HG03097 (cell line): ENCODE results near the gene GRIK3.

Source experiments
- ATAC-seq: cut with Tn5 transposase; IDR thresholded peaks from one replicate; pipeline ENCODE4 v1.9.1; 2021; ENCODE audit not compliant: unreplicated experiment, low FRiP score

Gene GRIK3

DNA sequence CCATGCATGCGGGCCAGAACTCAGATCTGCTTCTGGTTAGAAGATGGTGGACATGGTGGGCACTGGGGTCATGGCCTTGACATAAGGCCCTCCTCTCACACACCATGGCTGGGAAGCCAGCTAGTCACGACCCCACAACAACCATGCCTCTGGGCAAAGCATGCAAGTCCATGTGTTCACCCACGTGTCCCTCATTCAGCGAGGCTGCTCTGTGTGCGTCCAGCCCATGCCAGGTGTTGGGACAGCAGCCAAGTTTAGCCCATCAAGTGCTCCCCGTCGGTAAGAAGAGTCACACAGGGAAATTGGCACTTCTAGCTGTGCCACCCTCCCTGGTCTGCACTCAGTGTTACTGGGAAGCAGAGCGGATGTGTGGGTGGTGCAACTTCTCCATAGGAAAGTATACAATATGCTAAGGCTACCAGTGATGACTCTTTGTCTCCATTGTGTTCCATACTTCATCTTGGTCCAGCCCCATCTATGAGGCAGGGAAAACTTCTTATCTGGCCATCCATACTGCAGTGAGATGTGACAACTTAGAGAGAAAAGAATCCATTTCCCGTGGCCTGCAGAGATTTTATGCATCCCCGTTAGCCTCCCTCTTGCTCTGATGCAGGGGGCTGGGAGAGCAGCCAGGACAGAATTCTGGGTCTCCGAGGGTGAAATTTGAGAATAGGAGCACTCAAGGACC, 198.0 kb downstream of the GRIK3 start:
- ATAC-seq: no peak

DNA sequence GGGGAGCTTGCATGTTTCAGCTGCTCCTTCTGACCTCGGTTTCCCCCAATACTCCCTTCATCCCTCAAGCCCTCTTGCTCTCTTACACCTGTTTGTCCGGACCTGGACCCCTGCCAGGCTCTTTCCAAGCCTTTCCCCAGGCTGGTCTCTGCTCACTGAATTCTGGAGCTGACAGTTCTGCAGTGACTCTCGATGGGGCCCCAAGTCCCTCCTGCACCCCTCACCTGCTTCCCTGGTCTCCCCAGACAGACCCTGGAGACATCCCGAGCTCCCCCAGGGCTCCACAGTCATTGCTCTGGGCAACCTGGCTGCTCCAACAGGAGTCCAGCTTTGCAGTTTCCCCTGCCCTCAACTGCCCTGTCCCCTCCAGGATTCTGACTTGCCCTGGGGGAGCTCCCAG, 198.6 kb downstream of the GRIK3 start:
- no peak for ATAC-seq

DNA sequence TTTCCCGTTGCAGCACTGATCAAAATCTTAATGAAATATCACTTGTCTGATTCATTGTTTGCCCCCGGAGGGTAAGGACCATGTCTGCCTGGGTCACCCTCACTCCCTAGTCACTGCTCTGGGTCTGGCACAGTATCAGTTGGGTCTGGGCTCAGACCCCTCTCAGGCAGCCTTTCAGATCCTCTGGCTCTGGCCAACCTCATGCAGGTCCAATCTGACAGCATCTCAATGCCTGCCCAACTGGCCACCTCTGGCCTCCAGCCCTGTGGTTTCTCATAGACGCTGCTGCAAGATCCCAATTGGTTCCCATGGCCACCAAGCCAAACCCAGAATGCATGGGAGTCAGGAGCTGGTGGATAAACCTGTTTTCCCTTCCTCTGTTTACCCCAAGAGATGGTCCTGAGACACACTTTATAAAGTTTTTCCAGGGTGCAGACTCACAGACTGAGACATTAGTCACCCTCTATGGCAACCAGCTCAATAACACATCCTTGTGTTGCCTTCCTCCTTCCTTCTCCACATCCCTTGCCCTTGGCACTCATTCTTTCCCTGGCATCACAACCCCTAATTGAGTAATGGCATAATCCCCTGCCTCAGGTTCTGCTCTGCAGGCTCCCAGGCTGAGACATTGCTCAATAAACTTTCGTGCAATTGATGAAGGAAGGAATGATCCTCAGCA, 199.2 kb downstream of the GRIK3 start:
- no peak for ATAC-seq

DNA sequence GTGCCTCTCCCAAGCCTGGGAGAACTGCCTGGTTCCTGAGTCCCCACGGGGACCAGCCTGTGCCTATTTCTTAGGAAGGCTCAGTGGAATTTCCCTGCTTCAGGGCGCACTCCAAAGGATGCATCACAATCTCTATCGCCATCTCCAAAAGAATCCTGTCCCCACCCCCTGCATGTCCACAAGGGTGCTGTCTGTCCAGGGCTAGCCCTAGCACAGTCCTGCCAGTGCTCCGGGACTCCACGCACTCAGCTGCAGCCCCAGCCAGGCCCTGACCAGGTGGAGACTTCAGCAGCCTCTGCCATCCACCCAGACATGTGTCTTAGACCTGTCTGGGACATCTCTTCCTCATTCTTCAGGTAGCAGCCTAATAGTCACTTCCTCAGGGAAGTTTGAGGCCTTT, 199.7 kb downstream of the GRIK3 start:
- no peak for ATAC-seq

DNA sequence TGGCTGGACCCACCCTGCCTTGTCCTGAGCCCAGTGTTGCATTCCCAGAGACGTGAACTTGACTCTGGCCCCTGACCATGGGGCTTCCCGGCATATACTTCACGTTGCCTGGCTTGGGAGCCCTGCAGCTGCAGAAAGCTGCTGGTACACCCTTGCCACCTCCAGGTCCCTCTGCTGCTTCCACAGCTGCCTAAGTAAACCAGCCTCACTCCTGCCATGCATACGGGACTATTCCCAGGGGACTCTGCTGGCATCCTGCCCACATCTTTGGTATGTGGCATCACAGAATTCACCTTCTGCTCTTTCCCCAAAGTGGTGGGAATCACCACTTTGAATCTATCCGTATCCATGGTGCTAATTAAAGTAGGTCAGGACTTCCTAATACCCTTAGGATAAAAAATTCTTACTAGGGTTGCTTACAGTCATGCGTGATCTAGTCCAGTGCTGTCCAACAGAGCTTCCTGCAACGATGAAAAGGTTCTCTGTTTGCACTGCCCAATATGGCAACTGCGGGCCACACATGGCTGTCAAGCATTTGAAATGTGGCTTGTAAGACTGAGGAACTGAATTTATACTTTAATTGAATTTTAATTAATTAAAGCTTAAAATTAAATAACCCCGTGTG, 203.0 kb downstream of the GRIK3 start:
- ATAC-seq: no peak

DNA sequence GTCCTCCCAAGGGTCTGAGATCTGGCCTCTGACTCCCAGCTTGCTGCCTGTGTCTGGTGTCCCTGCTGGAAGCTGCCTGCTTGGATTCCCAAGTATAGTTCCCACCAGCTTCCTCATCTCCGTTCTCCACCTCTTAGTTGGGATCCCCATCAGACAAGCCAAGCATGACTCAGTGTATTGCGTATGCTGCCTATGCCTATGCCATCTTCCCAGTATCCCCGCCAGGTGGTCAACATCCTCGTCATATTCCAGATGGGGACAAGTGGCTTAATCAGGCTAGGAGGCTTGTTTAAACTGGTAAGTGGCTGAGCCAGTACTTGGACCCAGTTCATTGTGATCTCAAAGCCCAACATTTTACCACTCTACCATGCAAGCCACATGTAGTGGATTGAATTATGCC, 204.4 kb downstream of the GRIK3 start:
- no peak for ATAC-seq

DNA sequence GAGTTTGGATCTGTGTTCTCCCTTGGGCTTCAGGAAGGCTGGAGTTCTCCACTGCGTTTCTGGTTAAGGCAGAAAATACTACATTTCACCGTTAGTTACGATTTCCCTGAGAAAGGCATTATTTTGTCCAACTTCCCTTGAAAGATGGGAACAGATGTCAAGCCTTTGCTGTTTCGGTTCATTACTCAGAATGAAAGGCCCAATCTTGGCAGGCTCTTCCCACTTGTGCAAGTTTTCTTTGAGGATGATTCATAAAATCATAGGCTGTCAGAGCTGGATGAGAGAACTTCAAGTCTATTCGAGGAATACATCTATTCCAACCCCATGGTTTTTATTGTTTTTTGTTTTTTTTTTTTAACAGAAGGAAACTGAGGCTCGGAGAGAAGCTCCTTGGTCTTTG, 205.2 kb downstream of the GRIK3 start:
- ATAC-seq: no peak

DNA sequence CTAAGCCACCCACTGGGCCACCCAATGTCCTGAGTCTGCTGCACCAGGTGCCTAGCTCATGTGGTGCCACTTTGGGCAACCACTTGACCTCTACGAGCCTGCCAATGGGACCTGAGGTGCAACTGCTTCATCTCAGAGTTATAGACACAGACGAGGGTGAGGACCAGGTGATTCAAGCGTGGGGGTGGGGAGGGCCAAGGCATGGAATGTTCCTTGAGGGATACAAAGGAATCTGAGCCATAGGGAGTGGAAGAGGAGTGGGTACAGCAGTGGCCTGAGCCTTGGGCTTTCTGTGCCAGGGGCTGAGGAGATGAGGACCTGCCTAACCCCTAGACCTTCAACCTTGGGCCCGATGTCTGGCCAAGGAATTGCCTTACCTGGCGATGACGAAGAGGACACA, 209.1 kb downstream of the GRIK3 start:
- ATAC-seq: no peak

DNA sequence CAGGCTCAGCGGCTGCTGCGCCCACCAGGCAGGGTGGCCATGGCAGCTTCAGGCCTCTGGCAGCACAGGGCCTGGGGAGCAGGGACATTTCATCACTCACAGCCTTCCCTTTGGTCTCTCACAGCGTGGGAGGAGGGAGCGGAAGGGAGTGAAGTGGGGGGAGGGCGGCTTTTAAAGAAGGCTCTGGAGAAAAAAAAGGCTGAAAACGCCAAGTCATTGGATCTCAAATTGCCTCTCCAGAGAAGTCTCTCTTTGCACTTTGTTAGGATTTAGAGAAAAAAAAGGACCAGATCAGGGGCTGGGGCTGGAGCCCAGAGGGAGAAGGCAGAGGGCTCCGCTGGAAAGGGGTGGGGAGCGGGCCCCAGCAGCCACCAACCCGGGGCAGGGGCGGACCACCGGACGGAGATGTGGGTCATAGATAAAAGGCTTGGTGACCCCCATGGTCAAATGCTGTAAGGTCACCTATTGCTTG, 209.9 kb downstream of the GRIK3 start:
- no peak for ATAC-seq

DNA sequence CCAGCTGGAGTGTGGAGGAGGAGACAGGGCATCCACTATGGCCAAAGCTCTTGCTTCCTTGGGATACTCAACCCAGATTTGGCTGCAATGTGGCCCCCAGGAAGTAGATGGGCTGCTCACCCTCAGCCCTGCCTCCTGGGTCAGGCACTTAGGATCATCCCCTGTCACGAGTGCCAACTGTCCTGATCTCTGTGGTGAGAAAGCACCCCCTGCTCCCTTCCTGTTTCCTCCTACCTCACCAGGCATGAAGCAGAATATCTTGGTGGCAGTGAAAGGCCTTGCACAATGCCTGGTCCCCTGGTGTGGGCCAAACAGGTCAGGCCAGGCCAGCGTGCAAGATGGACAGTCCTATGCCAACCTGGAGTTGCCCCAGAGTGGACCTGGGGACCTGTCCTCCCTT, 211.7 kb downstream of the GRIK3 start:
- ATAC-seq: no peak

DNA sequence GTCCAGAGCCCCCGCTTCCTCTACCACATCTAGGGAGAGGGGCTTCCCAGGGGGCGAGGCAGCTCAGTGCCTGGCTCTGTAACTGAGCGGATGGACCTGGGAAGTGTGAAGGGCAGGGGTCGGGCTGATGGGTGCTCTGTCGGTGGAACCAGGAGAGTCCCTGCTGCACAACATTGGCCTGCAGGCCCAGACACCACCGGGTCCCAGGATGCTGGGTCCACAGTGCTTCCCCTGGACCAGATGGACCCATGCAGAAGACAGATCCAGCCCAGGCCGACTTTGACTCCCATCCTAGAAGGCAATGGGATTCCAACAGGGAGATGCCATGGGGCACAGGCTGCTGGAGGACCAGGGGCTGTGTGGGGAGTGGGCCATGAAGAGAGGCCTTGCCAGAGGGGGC, 212.9 kb downstream of the GRIK3 start:
- no peak for ATAC-seq

DNA sequence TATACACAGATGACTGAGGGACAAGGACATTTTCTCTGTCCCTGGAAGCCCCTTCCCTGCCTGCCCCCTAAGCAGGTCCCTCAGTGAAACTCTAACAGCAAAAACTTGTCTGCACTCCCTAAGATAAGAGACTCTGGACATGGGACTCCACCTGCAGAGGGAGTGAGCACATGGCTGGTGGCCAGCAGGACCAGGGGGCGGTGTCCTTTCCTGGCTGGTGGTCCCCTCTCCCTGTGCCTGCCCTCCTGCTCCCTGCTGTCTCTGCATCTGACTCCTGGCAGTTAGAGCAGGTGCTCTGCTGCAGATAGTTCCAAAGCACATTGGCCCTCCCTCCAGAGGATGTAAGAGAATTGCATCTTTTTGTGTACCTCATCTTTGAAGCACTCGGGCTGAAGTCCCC, 215.5 kb downstream of the GRIK3 start:
- ATAC-seq: no peak

DNA sequence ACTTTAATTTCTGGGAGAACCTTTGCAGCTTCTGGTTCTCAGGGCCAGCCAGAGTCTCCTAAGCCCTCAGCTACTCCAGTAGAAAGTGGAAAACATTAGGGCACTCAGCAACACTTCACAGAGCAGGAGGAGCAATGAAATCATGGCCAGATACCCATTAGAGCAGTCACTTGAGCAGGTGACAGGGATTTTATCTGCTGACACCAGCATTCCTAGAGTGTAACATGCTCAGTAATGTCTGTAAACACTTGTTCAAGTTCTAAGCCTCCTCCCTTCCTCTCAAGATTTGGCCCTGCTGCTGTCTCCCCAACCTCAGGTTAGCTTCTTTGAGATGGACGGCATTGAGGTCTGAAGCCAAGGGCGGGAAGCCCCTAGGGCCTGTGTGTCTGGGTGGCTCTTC, 218.0 kb downstream of the GRIK3 start:
- ATAC-seq: no peak

DNA sequence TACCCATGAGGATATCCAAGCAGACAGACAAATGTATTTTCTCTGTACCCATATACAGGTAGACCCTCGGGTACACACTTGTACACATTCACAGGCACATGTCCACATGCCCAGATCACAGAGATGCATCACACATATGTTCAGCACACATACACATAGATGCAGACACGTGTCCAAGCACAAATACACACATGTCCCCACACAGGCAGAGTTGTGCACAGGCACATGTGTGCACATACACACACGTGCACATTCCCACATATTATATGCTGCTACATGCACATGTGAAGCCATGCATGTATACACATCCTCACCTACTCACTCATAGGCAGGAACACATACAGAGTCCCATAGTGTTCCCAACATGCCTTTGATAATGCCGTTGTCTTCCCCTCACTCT, 219.5 kb downstream of the GRIK3 start:
- ATAC-seq: no peak

DNA sequence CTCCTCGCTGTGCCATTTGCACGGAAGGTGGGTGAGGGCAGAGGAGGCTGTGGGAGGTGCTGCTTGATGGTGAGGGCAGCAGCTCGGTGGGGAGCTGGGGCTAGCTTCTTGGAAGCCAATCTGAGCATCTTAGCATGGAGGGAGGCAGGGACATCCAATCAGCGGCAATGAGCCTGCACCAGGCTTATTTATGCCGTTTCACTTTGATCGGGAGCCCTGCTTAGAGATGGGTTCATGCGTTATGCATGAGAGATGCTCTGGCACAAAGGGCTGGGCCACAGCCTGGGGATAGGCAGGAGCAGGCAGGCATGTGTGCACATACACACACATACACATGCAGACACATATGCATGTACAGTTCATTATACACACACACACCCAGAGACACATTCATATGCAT, 220.2 kb downstream of the GRIK3 start:
- no peak for ATAC-seq

DNA sequence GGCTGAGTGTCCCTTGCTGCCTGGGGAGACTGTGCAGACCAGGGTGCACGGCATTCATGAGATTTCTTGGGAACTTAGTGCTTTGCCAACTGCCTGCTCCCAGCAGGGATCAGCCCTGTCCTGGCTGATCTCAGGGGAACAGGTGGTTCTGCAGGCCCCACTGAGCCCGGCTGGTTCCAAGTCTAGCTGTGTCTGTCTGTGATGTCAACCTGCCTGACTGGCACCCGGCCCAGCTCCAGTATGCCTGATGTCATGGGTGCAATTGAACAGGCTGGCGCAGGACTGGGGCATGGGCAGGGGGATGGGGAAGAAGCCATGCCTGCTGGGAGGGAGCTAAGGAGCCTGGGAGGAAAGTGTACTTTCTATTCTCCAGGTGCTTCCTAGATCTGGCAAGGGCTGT, 227.1 kb downstream of the GRIK3 start:
- no peak for ATAC-seq

DNA sequence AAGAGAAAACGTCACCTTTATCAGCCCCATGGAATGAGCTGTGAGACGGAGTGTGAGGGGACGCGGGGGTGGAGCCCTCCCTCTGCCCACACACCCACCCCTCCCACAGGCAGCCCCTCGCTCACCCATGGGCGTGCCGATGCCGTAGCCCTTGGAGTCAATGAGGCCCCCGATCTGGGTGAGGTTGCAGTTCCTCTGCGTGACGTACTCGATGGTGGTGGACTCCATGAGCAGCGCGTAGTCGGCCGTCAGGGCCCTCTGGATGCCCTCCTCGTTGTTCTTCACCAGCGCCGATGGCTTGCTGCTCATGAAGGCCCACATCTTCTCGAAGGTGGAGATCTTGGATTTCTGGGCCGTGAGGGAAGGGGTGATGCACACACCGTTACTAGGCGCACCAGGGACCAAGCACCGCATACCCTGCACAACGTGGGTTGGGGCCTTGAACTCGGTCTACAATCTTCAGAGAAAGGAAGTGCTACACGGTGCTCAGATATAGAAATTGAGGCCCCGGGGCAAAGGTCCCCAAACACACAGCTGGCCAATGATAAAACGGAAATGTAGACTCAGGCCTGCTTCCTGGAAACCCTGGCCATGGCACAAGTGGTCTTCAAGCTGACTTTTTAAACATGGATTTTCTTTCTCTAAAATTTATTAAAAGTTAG, 228.2 kb downstream of the GRIK3 start:
- ATAC-seq: no peak

DNA sequence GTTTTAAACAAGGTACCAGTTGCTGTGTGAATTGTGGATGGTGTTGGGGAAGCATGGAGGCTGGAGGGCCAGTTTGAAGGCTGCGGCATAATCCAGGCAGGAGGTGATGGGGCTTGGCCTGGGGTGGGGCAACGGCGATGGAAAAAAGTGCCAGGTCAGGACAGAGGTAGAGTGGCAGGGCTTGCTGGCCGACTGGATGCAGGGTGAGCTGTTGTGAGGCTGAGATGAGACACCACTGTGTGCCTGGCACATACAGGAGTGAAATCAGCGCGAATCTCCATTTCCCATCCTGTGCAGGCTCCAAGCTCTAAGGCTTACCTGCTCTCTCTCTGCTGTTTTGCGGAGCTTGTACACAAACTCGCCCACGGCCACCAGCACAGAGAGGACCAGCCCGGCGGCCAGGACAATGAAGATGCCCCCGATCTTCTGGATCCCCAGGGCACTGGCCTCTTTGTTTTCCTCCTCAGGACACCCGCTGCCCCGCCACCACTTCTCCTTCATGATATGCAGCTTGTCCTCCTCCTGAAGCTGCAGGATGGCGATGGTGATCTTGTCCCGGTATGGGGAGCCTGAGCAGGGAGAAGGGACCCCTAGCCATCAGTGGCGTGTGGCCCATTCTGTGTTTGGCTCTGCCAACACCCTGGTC, 229.5 kb downstream of the GRIK3 start:
- no peak for ATAC-seq

DNA sequence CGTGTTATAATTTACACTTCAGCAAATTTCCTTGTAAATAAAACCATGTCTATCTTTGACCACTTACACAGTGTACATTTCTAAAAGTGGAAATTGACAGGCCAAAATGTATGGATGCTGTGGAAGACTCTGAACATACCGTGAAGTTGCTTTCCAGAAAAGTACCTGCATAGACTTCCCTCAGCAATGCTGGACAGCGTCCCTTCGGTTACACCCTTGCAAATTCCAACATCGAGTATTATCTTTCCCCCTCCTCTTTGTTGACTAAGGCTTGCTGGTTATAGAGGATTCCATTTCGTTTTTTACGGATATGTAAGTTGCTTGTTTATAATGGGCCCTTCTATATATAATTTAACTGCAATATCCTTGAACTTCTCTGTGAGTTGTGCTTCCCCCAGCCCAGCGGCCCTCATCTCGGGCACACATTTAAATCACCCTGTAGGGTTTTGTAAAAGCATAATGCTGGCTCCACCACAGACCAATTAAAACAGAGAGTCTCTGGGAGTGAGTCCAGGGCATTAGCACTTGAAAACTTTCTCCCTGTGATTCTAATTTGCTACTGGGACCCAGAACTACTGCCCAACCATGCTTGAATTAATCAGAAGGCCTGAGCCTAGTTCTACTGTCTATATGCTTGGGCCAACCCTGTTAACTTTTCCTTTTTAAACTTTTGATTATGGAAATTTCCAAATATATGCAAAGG, 230.3 kb downstream of the GRIK3 start:
- no peak for ATAC-seq

DNA sequence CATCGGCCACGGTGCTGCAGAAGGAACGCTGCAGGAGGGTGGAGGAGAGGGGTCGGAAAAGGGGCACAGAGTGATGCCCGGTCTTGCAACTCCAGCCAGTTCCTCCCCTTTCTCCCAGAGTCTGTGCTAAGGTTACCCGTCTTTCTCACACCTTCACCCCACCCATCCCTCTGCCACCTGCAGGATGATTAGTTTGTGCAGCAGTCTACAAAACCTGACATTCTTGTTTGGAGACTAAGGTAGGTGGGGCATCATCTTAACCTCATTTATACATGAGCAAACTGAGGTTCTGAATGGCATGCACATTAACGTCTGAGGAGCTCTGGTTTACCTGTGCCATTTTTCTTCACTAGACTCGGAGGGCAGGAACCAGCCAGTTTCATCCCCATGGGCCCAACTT, 232.3 kb downstream of the GRIK3 start:
- ATAC-seq: no peak
